Activated CD4-positive, alpha-beta T cell treated with anti-CD3 and anti-CD28 coated beads, Interleukin-2, amount 50 U/mL, for 4 hours (primary cell): ENCODE data around the gene NEUROD4.

Experiments used
- DNase-seq, 2 experiments: peaks; one replicate each; pipeline ENCODE4 v3.0.0-alpha.2; 2020

Gene NEUROD4

DNA sequence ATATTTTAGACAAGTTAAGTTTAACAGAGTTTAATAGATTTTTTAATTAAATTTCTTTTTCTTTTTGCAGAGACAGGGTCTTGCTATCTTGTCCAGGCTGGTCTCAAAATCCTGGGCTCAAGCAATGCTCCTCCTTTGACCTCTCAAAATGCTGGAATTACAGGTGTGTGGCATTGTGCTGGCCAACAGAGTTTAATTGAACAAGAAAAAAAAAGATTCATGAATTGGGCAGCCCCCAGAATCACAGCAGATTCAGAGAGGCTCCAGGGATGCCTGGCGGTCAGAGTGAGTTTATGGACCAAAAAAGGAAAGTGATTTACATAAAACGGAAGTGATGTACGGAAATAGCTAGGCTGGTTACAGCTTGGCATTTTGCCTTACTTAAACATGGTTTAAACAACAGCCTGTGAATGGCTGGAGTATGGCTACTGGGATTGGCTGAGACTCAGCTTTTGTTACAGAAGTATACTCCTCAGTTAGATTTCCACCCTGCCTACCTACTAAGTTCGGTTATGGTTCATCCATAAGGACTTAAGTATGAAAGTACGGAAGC lies 20.7 kb upstream of the NEUROD4 start:
- DNase-seq: no peak

DNA sequence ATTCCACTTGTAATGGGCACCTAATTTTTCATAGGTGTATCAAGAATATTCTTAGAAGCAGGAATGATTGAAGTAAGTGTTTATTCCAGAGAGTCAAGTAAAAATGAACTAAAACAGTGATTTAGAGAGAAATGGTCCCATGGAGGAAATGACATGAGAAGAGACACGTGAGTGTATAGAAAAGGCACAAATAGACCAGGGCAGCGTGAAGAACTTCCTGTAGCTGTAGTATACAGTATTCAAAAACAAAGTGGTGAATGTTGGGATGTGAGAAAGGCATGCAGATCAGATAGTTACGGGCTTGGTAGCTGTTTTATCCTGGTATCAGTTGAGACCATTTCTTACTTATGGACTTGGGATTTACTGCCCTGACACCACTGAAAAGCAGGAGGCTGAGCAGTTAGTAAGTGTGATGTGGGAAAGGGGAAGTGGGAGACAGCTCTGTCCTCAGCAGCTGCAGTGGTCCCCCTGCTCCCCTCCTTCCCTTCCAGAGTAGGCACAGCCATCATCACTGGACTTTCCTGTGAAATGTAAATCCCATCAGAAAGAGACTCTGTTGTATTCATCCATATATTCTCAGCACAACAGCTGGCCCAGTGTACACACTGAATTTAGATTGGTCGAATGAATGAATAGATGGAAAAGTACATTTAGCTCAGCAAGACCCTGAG lies 18.4 kb upstream of the NEUROD4 start:
- DNase-seq: no peak

DNA sequence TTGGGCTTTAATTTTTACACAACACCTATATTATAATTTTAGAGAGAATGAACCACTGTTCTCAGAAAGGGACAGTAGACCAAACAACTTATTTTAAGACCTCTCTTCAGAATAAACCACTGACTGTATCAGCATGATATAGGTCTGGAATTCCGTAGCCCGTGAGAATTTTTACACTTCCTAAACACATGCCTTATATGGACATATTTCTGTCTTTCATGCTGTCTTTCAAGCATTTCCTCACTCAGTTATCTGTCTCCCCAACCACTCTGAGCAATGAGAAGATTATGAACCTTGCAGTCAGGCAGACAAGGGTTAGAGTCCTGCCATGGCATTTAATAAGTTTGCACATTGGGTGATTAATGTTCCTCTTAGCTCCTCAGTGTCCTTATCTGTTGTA lies 17.4 kb upstream of the NEUROD4 start:
- DNase-seq: no peak

DNA sequence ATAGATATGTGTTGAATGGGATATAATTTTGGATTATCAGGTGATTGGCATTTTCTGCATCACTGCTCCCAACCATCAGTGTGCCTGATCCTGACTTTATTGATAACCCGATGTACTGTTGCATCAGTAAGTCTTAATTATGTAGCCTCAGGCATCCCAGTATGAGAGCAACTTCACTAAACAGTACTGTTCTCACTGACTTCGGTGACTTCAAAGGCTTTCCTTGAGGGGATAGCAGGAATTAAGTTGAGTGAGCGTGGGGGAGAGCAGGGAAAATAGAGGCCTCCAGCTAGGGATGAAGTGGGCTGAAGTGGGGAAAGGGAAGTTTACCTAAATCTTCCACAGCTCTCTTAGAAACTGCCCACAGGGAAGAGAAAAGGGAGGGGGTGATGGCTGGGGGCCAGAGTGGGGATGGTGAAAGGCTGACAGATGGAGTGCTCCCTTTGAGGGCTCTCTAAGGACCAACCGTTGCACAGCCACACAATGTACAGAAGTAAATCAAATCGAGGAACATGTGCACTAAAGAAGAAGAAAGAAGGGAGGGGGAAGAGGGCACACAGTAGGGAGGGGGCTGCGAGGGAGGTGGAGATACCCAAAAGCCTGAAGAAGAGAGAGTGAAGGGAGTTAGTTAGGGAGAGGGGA lies 10.7 kb upstream of the NEUROD4 start:
- no peak for DNase-seq

DNA sequence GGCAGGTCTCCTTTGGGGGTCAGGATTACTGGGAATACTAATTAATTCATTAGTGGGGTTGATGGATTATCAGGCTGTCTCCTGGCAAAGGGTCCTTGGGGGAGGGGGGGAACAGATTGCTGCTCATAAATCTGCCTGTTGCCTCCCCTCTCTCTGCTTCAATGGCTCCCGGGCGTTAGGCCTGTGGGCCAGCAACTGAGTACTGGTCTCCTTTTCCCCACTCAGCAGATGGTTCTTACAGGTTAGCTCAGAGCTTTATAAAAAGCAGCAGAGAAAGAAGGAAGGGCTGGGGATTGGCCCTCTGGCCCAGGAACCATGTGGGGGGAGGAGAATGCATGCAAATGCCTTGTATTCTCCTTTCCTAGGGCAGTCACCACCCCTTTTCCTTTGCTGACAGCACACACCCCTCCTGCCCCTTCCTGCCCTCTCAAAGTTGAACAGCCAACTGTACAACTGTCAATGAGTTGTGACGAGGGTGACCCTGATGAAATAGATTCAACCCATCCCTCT lies 2.3 kb upstream of the NEUROD4 start:
- no peak for DNase-seq

DNA sequence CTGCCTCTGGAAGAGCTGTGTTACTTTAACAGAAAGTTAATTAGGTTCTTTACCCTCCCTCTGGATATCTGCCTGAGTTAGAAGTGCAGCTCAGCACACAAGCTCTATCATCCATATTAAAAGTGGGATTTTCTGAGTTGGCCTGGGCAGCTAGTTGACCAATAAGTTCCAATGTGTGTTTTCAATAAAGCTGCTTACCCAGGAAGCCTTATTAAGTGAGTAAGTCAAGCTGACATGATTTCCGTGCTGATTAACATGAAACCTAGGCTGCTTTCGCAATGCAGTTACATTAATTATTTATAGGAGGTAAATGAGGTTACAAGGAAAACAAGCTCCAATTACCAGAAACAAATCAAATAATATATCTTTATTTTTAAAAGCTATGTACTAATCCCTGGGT lies 4.8 kb downstream of the NEUROD4 start:
- DNase-seq: no peak

DNA sequence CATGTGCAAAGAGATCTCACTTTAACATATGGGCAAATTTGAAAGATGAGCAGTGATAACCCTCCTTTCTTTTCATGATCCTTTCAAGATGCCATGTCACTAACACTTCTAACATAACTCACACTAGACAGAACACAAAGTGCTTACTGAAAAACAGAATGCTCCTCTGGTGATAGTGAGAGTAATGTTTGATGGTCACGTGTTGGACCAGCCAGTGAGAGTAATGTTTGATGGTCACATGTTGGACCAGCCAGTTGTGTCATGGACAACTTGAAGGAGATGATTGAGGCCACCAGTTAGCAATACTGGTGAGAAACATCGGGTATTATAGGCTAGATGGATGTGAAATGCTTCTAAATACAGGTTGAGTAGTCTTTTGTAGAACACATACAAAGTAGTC lies 5.7 kb downstream of the NEUROD4 start:
- no peak for DNase-seq

DNA sequence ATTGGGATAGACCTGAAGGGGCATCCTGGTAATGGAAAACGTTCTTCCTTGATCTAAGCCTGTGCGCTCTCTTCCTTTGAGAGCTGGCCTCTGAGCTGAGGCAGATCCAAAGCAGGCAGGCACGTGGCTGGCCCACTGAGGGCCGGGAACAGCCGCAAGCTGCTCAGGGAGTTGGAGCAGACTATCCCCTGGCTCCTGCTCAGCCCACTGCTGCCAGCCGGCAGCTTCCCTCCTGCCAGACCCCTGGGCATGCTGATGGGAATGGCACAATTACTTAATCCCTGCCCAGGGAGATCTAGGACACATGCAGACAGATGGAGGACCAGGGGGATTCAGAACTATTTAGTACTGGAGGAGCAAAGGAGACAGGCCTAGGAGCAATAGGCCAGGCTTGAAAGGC lies 14.4 kb downstream of the NEUROD4 start:
- DNase-seq: no peak

DNA sequence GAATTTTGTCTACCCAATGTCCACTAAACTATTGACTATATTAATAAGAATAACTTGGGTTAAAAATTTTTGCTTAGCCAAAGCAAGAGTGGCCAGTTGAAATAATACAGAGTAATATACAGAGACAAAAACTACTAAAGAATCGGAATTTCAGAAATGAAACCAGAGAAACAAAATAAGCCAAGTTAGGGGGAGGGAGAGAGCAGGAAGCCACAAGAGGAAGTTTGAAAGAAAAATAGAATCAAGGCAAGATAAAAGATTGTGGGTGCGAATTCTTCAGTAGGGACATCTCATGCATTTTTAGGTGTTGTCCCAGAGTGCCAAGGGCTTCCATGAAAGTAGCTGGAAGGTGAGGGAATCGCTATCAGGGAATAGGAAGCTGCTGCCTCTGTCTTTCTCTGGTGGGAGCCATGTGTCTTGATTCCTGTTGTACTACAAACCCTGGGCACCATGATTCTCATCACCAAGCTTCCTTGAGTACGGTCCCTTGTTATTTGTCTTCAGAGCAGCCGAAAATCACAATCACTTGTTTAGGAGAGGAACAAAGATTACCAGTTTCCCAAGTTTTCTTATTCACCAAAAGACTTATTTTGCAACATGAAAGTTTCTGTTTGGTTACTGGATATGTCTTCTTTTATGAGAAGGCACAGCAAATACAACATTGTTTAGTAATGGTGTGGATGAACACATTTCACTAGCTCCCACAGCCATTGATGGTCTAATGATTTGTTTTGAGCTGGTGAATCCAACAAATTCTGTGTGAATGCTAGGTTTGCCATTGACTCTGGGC lies 16.7 kb downstream of the NEUROD4 start:
- no peak for DNase-seq

DNA sequence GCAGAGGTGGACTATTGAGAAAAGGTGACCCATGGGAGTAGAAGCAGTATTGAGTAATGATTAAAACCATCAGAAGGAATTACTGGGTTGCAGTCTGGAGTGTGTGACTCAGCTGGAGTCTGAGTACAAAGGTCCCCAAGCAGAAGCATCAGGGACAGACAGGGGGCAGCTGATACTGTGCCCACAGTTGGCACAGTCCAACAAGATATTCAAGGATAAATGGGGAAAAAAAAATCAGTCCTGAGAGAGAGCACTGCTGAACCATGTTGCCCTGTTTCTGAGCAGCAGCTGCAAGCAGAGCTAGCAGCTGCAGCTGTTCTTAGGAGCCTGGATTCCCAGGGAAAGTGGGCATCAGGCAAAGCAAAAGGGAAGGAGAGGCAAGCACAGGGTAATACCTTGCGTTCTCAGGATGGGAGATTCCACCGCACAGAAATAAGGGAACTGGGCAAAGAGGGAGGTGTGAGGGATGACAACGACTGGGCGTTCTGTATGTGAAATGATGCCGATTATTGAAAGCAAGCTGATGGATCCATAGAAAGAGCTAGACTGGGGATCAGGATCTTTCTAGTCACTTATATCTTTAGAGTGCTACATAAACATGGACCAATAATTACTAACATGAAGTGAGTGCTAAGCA lies 17.7 kb downstream of the NEUROD4 start:
- no peak for DNase-seq

DNA sequence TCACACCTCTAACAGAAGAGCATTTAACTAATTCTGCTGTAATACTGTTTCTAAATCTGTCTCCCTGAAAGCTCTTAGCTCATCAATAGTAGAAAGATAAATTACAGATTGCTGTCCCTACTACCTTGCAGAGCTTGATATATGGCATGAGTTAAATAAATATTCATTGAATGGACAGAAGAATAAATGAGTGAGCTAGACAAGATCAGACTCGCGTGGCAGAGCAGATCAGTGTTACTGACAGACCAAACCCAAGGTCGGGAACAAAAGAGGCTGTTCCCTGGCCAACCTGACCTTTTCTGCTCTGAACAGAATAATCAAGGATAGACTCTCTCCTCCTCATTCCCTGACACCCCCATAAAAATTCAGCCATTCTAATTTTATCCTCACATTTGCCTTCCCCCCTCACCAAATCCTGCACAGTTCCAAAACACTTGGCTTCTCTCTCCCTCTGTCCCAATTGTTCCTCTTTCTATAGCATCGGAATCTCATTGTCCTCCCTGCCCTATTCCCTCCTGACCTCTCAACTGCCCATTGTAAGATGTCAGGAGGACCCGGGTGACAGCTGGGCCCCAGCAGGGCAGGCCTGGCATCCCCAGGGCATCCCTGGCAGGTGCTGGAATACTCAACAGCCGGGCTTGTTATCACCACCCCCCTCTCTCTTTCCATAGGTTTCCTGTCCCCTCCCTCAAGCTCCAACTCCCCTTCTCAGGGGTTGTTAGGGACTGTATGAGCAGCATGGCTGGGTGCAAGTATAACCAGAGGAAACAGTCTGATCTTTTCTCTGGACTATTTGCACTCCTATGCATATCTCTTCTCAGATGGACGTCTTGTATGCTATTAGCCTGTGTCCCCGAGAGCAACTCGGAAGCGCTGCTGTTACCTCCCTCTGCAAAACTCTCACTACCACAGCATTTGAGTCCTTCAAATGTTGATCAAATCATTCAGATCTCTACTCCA lies 19.9 kb downstream of the NEUROD4 start:
- DNase-seq: no peak

DNA sequence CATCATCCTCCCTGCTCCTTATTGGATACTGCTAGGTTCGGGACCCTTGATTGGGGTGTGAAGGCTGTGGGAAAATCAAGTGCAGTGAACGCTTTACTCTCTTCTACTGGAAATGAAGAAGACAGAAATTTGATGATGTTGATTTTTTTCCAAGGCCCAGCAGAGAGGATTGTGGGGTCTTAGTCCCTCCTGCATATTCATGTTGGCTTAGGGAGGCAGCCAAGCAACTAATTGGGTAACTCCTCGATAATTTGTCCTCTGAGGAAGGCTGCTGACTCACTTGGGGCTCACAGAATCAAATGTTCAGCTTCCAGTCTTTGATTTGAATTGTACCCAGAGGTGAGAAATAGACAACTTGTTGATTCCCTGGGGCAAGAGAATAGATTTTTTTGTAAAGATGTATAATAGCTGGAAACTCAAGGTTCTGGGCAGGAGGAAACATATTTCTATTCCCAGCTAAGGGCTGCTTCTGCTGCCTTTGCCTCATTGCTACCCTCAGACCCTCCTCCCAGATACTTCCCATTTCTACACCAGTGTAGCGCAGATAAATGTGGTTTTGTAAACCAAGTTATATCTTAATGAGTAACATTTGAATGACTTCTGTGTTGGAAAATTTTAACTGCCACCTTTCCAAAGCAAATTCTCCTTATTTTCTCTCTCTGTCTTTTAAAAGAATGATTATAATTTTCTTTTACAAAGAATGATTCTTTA lies 21.7 kb downstream of the NEUROD4 start:
- no peak for DNase-seq

DNA sequence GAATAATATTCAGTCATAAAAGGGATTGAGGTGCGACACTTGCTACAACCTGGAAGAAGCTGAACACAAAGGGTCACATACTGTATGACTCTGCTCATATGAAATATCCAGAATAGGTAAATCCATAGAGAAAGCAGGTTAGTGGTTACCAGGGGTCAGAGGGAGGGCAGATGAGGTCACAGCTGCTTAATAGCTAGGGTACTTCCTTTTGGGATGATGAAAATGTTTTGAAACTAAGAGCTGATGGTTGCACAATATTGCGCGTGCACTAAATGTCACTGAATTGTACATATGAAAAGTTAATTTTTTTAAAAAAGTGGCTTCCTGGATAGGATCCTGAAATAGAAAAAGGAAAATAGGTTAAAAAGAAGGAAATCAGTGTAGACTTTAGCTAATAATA lies 23.8 kb downstream of the NEUROD4 start:
- DNase-seq: no peak

DNA sequence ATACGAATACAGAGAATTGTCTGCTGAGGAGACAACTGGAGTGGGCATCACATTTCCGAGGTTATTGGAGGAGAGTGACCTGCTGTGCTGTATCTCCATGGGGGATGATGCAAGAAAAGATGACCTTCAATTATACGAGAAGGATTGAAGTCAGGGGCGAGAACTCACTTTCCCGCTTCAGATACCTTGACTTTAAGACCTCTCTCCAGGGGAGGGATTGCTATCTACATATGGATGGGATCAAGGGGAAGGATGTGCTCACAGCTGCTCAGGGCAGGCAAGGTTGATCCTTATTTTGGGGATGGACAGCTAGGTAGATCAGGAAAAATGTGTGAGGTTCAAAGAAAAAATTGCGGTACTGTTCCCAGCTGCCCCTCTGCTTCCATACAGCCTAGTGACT lies 24.4 kb downstream of the NEUROD4 start:
- no peak for DNase-seq

DNA sequence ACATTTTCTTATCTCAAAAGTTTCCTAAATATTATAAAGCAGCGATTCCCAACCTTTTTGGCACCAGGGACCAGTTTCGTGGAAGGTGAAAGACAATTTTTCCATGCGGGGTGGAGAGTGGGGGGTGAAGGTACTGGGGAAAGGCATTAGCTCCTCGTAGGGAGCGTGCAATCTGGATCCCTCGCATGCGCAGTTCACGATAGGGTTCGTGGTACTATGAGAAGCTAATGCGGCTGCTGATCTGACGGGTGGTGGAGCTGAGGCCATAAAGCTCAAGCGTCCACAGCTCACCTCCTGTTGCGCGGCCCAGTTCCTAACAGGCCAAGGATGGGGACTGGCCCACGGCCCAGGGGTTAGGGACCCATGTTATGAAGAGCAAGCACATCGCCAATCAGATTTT lies 29.9 kb downstream of the NEUROD4 start:
- DNase-seq: no peak

DNA sequence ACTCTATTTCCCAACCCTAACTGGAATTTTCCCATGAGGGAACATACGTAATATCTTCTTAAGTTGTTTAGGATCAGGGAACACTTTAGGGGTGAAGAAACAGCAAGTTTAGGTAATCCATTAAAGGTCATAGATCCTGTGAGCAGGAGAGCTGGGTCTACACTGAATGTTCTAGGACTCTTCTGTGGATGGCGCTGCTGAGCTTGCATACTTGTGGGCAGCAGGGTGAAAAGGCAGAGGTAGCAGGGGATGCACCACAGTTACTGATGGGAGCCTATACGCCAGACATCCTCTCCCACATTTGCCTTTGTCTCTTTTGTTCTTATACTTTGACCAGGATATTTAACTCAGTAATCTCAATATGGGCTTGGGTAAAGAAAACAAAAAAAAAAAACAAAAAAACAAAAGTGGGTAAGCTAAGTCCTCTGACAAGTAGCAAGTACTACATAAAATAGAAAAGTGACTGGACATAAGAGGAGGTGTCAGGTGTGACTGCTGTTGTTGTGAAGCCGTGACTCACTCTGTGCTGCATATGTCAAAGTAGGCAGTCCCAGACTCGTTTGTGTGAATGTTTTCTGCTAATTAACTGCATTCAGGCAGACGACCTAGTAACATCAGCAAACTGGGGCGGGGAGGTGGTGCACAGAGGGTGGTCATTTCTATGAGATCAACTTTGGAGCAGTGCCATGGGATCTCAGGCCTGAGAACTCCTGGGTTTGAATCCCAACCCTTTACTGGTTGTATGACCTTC lies 31.6 kb downstream of the NEUROD4 start:
- DNase-seq: no peak

DNA sequence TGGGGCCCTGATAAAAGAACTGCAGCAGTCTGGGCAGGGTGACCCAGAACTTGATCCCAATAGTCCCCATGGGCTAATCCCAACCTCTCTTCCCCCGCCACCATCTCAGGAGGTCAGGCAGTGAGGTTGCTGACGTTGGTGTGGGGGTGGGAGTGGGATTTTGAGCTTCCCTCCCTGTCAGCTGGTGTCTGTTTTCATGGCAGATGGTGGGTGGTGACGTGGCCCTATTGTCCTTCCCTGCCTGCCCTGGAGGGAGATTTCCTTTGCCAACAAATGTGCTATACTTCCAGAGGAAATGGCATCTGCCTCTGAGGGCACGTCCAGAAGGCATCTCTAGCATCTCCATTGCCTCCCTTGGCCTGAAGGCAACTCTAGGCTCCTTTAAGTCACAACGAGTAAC lies 37.7 kb downstream of the NEUROD4 start:
- DNase-seq: no peak

DNA sequence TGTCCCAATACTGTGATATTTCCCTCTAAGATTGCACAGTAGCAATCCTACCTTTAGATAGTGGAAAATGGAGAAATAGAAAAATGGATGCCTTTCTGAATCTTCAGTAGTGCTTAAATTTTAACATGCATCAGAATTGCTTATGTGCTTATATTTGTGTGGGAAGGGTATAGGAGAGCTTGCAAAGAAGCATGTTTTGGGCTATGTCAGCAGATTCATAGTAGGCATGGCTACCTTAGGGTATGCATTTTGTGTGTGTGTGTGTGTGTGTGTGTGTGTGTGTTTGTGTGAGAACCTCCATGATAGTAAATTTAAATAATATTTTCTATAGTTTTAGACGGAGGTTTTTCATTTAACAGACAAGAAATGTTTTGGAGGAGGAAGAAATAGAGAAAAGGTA lies 38.3 kb downstream of the NEUROD4 start:
- DNase-seq: no peak

DNA sequence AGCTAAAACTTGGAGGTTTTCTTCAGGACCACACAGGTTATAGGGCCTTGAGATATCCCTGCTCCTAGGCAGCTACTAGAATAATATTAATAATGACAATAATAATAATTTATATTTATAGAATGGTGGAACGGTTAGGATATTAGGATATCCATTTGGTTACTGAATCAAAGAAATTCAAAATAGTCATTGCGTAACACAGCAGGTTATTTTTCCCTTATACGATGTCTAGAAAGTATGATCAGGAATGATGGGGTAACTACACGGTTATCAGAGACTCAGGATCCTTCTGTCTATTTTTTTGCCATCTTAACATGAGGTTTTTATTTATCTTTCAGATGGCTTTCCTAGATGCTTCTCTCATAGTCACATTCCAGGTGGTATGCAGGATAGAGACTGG lies 39.0 kb downstream of the NEUROD4 start:
- no peak for DNase-seq

DNA sequence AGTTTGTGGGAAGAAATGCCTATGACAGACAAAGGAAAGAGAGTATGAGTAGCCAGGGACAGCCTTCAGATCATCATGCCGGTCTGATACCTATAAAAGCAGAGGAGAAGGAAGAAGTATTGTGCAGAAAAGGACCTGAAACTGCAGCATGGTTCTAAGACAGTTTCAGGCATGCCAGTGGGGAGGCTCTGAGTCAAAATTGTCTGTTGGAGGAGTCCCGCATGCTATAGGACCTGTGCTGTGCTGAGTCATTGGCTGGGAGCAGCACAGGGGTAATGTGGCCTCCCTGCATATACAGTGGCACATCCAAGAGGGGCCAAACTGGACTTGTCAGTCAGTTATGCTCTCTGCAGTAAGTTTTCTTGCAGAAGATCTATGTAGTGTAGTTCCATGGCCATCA lies 40.7 kb downstream of the NEUROD4 start:
- DNase-seq: no peak

DNA sequence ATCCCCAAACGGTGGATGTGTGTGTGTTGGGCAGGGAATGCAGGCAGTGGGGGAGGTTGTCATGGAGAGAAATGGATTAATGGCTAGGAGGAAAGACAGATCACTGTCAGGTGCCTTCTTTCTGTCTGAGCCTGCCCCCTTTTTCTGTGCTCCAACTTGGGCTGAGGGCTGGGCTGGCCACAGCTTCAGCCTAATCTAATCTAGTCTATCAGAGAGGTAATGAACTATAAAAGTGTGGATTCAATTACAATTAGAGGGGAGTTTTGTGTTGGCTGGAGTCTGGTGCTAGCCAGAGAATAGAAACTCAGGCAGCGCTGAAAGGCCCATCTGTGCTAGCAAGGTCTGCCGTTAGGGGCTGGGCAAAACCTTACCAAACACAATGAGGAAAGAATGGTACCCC lies 41.2 kb downstream of the NEUROD4 start:
- no peak for DNase-seq
